ENCODE data around the gene PIP4K2C.

- TF ChIP-seq EZH2 (IDR thresholded peaks at IDR 0.05; ENCODE audit: low read depth) (no peak), CTCF (conservative IDR thresholded peaks at IDR 0.05) (no peak)
Observed at GRCh38 chr12:57554453-57554852, 36.5 kb upstream of the PIP4K2C start.

All from PC-9 (cell line).